ENCODE measurements around the gene SP110. TPM values are rescaled to one million over a fixed set of nuclear protein-coding genes. Genes with fewer than 3 reads are reported as not detected.

The SP110 gene
- total and polyA plus RNA-seq, 2 of the 8 experiments (the other 6 are each of a cell fraction or from before 2014, with no cell fraction given), result 3.1 to 7.1 TPM

GRCh38 chr2:230172156-230172555, 47.6 kb downstream of the SP110 start:
- Histone ChIP-seq H2BK120ac (replicated peaks; ENCODE audit: low read depth, low read length) (no peak overlapping the region), H3K56ac (replicated peaks; ENCODE audit: insufficient read length, low read depth, low read length) (no peak overlapping the region), H2BK20ac (ENCODE audit: low read length) (no peak overlapping the region), H3K23me2 (ENCODE audit: low read depth, low read length) (no peaks in the 10 kb centered on the region), H3K9ac (replicated peaks in 1 of 4; ENCODE audit: extremely low read depth in 1 of 4, low read depth in 3 of 4, low read length in 3 of 4) (no peak overlapping the region), H3K4me1 (replicated peaks in 1 of 4; ENCODE audit: control insufficient read depth in 3 of 4, insufficient read depth in 4 of 4, low read length in 3 of 4) (peaks cover 0 to 3% (median 0%) of the 10 kb centered on the region in 4 experiments; a peak in 2 of 7 replicates), H2BK12ac (ENCODE audit: low read depth, low read length) (no peak overlapping the region), H3K4me2 (ENCODE audit: insufficient read depth in 1 of 2, low read depth in 2 of 2, low read length in 2 of 2) (no peak overlapping the region), H2BK5ac (ENCODE audit: low read depth, low read length) (no peak overlapping the region), H4K91ac (replicated peaks; ENCODE audit: insufficient read length, low read length) (no peak overlapping the region), H3K79me2 (ENCODE audit: control insufficient read depth in 1 of 2, insufficient read depth in 2 of 2, low read length in 2 of 2) (no peaks in the 10 kb centered on the region), H2AK5ac (ENCODE audit: low read depth, low read length) (no peak overlapping the region), H3K27ac (ENCODE audit: low read depth, low read length) (no peak overlapping the region), H3K14ac (ENCODE audit: insufficient read length) (no peak overlapping the region), H3K9me3 (ENCODE audit: insufficient read depth in 2 of 2, low read depth in 1 of 2, low read length in 1 of 2) (no peaks in the 10 kb centered on the region), H3K23ac (ENCODE audit: insufficient read length) (no peak overlapping the region), H4K5ac (ENCODE audit: insufficient read length, low read depth, low read length) (no peak overlapping the region), H3K79me1 (ENCODE audit: low read depth, low read length) (no peaks in the 10 kb centered on the region), H4K8ac (ENCODE audit: extremely low read depth, insufficient read depth, low read length) (no peak overlapping the region), H3K27me3 (replicated peaks in 1 of 4; ENCODE audit: control insufficient read depth in 3 of 4, extremely low read depth in 1 of 4, insufficient read depth in 3 of 4, low read length in 3 of 4) (no peaks in the 10 kb centered on the region), H3K36me3 (ENCODE audit: control insufficient read depth in 2 of 4, insufficient read depth in 4 of 4, low read length in 3 of 4) (no peaks in the 10 kb centered on the region), H2BK15ac (ENCODE audit: low read length) (no peak overlapping the region), H3K4ac (replicated peaks; ENCODE audit: insufficient read length, low read depth, low read length) (no peak overlapping the region), H3K4me3 (ENCODE audit: extremely low read depth in 1 of 4, insufficient read depth in 2 of 4, low read depth in 3 of 4, low read length in 4 of 4) (no peak overlapping the region), H2AFZ (ENCODE audit: low read length) (no peak overlapping the region), H3K18ac (ENCODE audit: extremely low read depth, low read length) (no peak overlapping the region), H4K20me1 (replicated peaks in 1 of 2; ENCODE audit: control insufficient read depth in 1 of 2, insufficient read depth in 2 of 2, low read length in 2 of 2) (no peaks in the 10 kb centered on the region)
- TF ChIP-seq GABPA (IDR thresholded peaks at IDR 0.05; ENCODE audit: borderline replicate concordance, insufficient read depth, low read length) (no peak), CEBPB (IDR thresholded peaks at IDR 0.05; ENCODE audit: low read depth, low read length) (no peak)
- ChIA-PET CTCF (ENCODE audit: partially characterized antibody) (interaction anchor here (0.9 kb wide), 1 partner anchor 12 kb away, joined by 5 read pairs; no protein-coding TSS in a partner anchor), POLR2A (ENCODE audit: partially characterized antibody) (interaction anchor here (1.2 kb wide), 1 partner anchor 413 kb away, joined by 3 read pairs; no protein-coding TSS in a partner anchor)
- WGBS, 2 experiments (ENCODE audit: extremely low coverage in 1 of 2, insufficient coverage in 1 of 2, insufficient read length in 1 of 2, insufficient replicate concordance in 2 of 2, low coverage in 1 of 2, low lambda C conversion rate in 2 of 2, missing lambda C conversion rate in 1 of 2), result 94% methylated on average over 4 of the region's 4 CpGs; no CpG with 5 or more reads in 1 of the 2 experiments
- no peak for DNase-seq (ENCODE audit: low read depth in 1 of 2, low spot score in 2 of 2)
- FAIRE-seq, result no peak
